Endothelial cell of umbilical vein (primary cell): ENCODE data around the gene SEMA6A. TPM values are rescaled to one million over a fixed set of nuclear protein-coding genes. Genes with fewer than 3 reads are reported as not detected.

Experiments used
- BruUV-seq: library from RNA; stranded (reverse); fragments of 400-500 nt; replicated peaks from 2 replicates; lab custom pipeline; 2021; lab: Mats Ljungman, UMichigan
- CTCF ChIA-PET: fragments of 300-600, 350-600 bp; sonication (Branson Sonifier 250); formaldehyde crosslinking; loops from one replicate; lab custom pipeline; 2021; ENCODE audit warnings: antibody characterized with exemption, inconsistent platforms; lab: Charles Lee
- POLR2A ChIA-PET: fragments of 300-600, 350-600 bp; sonication (Branson Sonifier 250); formaldehyde crosslinking; loops from one replicate; lab custom pipeline; 2021; ENCODE audit warnings: antibody characterized with exemption, inconsistent platforms; lab: Charles Lee
- DNase-seq: peaks from one replicate; pipeline ENCODE4 v3.0.0-alpha.2; 2011; ENCODE audit warnings: low read depth, low spot score
- FAIRE-seq: peaks from 2 replicates; lab custom pipeline; 2011; peaks lifted over from hg19 to GRCh38; lab: Jason Lieb, UNC
- H2AFZ ChIP-seq: 2 replicates; pipeline ENCODE4 v1.6.0; 2012; ENCODE audit warnings: low read depth, low read length, control low read depth, inconsistent platforms
- H3K27ac ChIP-seq: 2 replicates; pipeline ENCODE4 v1.5.1; 2011; ENCODE audit warnings: low read depth, mild to moderate bottlenecking, control low read depth, low read length, moderate library complexity; ENCODE audit not compliant: insufficient read depth
- H3K27me3 ChIP-seq, 2 experiments: 2 replicates each; pipeline versions ENCODE4 v1.6.0 to v1.6.1; 2011; ENCODE audit warnings: low read length in 2 of 2, mixed read lengths in 1 of 2; ENCODE audit not compliant: control insufficient read depth in 2 of 2, insufficient read depth in 2 of 2
- H3K36me3 ChIP-seq, 2 experiments: 2 replicates in 1 of 2; 3 replicates in 1 of 2; pipeline ENCODE4 v1.5.1; 2011; ENCODE audit warnings: low read length in 2 of 2, mild to moderate bottlenecking in 1 of 2, moderate library complexity in 1 of 2; ENCODE audit not compliant: control insufficient read depth in 2 of 2, insufficient read depth in 2 of 2; ENCODE audit errors: extremely low read depth in 1 of 2
- H3K4me1 ChIP-seq: 3 replicates; pipeline ENCODE4 v1.5.1; 2011; ENCODE audit warnings: mild to moderate bottlenecking, low read length; ENCODE audit not compliant: control insufficient read depth, insufficient read depth; ENCODE audit errors: extremely low read depth
- H3K4me2 ChIP-seq: 2 replicates; pipeline ENCODE4 v1.6.1; 2011; ENCODE audit warnings: low read length, control low read depth, mixed read lengths; ENCODE audit not compliant: insufficient read depth
- H3K4me3 ChIP-seq, 3 experiments: fragments of 200-600 bp in 1 of 3; sonication (generic), shearing (Covaris generic) in 1 of 3; replicated peaks in 1 of 3; 2 replicates each; pipeline ENCODE4 v1.5.1; 2011 to 2016; ENCODE audit warnings: control low read depth in 3 of 3, low read length in 3 of 3, mild to moderate bottlenecking in 2 of 3, inconsistent platforms in 1 of 3, low read depth in 1 of 3, moderate library complexity in 1 of 3; ENCODE audit not compliant: insufficient read depth in 1 of 3
- H3K79me2 ChIP-seq: 2 replicates; pipeline ENCODE4 v1.6.0; 2012; ENCODE audit warnings: low read length, inconsistent platforms; ENCODE audit not compliant: control insufficient read depth, insufficient read depth
- H3K9ac ChIP-seq: replicated peaks from 2 replicates; pipeline ENCODE3; 2011; ENCODE audit warnings: low read length, control low read depth; ENCODE audit not compliant: insufficient read depth; ENCODE audit errors: extremely low read depth
- H3K9me1 ChIP-seq: replicated peaks from 3 replicates; pipeline ENCODE4 v1.6.0; 2011; ENCODE audit warnings: mild to moderate bottlenecking, low read length; ENCODE audit not compliant: control insufficient read depth, insufficient read depth; ENCODE audit errors: extremely low read depth
- H3K9me3 ChIP-seq: replicated peaks from 2 replicates; pipeline ENCODE4 v1.5.1; 2012; ENCODE audit warnings: low read length, inconsistent platforms; ENCODE audit not compliant: control insufficient read depth, insufficient read depth
- H4K20me1 ChIP-seq: replicated peaks from 2 replicates; pipeline ENCODE3; 2011; ENCODE audit warnings: mild to moderate bottlenecking, low read length; ENCODE audit not compliant: control insufficient read depth, insufficient read depth; ENCODE audit errors: extremely low read depth
- EZH2 ChIP-seq: IDR thresholded peaks from 2 replicates; pipeline ENCODE4 v1.6.1; 2012; ENCODE audit warnings: borderline replicate concordance, low read depth, mild to moderate bottlenecking, moderate library complexity, low read length, inconsistent platforms; ENCODE audit not compliant: severe bottlenecking
- GATA2 ChIP-seq: IDR thresholded peaks from 2 replicates; pipeline ENCODE4 v1.7.0; 2011; ENCODE audit warnings: low read depth, mild to moderate bottlenecking, moderate library complexity, mixed read lengths, low read length; ENCODE audit not compliant: insufficient read length, insufficient read depth
- JUN ChIP-seq: IDR thresholded peaks from 2 replicates; pipeline ENCODE4 v1.6.1; 2011; ENCODE audit warnings: borderline replicate concordance, low read depth; ENCODE audit not compliant: insufficient read length, insufficient read depth
- POLR2A ChIP-seq: IDR thresholded peaks from 2 replicates; pipeline ENCODE4 v1.6.1; 2012; ENCODE audit warnings: low read depth, mild to moderate bottlenecking, control low read depth, low read length
- POLR2AphosphoS5 ChIP-seq: IDR thresholded peaks from 2 replicates; pipeline ENCODE4 v1.6.1; 2012; ENCODE audit warnings: low read depth, mild to moderate bottlenecking, control low read depth, low read length, moderate library complexity; ENCODE audit not compliant: insufficient read depth
- dilution Hi-C: fragments of 300-500 bp; cut with MboI; formaldehyde crosslinking; loops from one replicate; pipeline ENCODE4 v1.15.0; 2019; ENCODE audit warnings: low sequenced_read_pairs; ENCODE audit not compliant: extremely low pct_ligation_motif_present
- intact Hi-C: fragments of 100-400 bp; cut with micrococcal nuclease; formaldehyde crosslinking; loops from one replicate; pipeline ENCODE4 v1.10.0; 2022
- polyA plus RNA-seq, 4 experiments: library from polyadenylated mRNA; depleted of rRNA in 3 of 4; stranded (reverse) in 3 of 4; unstranded in 1 of 4; fragments of >200 nt; gene quantifications; 2 replicates each; pipeline versions ENCODE4 v1.2.1 to v1.2.3, GENCODE V29; 2011 to 2012; ENCODE audit warnings: missing spikeins in 1 of 4
- total RNA-seq: library from RNA; stranded (reverse); gene quantifications from 2 replicates; pipeline ENCODE4 v1.2.3, GENCODE V29; 2021
- TF ChIP-seq, protein P1 (sequence below), 2 donors: IDR thresholded peaks; 1 replicate in 1 of 2; 2 replicates in 1 of 2; pipeline ENCODE4 v1.5.1; 2011; ENCODE audit warnings: low read length in 2 of 2, mild to moderate bottlenecking in 2 of 2, moderate library complexity in 2 of 2, control low read depth in 1 of 2, inconsistent platforms in 1 of 2, low read depth in 1 of 2; ENCODE audit not compliant: insufficient read depth in 1 of 2; ENCODE audit errors: extremely low read depth in 1 of 2
- TF ChIP-seq, protein P2 (sequence below): IDR thresholded peaks from 2 replicates; pipeline ENCODE4 v1.6.1; 2011; ENCODE audit not compliant: insufficient read depth, insufficient read length

Gene SEMA6A
- total and polyA plus RNA-seq, 2 donors (not counting 3 experiments of a cell fraction or from before 2014, with no cell fraction given): 0.43 to 1.5 TPM

DNA sequence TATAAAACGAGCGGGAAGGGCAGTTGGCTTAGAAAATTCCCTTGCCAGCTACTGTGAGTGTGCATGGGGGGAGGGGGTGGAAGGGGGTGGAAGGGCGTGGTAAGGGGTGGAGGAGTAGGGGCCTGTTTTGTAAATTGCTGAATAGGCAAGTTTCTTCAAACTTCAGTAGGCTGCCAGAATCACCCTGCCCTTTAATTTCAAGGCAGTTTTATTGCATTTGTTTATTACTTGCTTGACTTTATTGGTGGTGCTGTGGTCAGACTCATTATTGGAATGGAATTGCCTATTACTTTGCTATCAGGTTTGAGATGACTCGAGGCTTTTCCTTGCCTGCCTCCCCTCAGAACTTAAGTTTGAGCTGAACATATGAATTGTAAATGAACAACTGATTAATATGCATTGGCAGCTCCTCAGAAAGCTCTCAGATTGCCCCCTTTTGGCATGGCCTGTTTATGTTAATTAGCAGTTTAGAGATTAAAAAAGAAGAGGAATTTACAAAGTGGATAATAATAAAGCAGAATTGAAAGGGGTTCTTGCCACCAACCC, 76.0 kb downstream of the SEMA6A start:
- FAIRE-seq (no peak), DNase-seq (no peak)
- intact Hi-C loops (no loop called here), dilution Hi-C loops (no loop called here)
- Histone ChIP-seq H3K36me3 (no peaks in the 10 kb centered on the region), H3K9me1 (no peaks in the 10 kb centered on the region), H3K9ac (no peak overlapping the region), H2AFZ (no peak overlapping the region), H3K4me2 (no peak overlapping the region), H4K20me1 (no peaks in the 10 kb centered on the region), H3K9me3 (no peaks in the 10 kb centered on the region), H3K27ac (no peak overlapping the region), H3K4me3 (no peak overlapping the region), H3K4me1 (no peaks in the 10 kb centered on the region), H3K79me2 (no peaks in the 10 kb centered on the region), H3K27me3 (no peaks in the 10 kb centered on the region)
- ChIA-PET CTCF (interaction anchor here (1.2 to 1.8 kb wide), 2 partner anchors 19 to 24 kb away, joined by 3 to 4 read pairs; no protein-coding TSS in a partner anchor), POLR2A (no interaction called here)
- TF ChIP-seq POLR2AphosphoS5 (no peak), EZH2 (no peak), GATA2 (no peak), POLR2A (no peak), JUN (no peak)
- TF ChIP-seq, protein P1, sequence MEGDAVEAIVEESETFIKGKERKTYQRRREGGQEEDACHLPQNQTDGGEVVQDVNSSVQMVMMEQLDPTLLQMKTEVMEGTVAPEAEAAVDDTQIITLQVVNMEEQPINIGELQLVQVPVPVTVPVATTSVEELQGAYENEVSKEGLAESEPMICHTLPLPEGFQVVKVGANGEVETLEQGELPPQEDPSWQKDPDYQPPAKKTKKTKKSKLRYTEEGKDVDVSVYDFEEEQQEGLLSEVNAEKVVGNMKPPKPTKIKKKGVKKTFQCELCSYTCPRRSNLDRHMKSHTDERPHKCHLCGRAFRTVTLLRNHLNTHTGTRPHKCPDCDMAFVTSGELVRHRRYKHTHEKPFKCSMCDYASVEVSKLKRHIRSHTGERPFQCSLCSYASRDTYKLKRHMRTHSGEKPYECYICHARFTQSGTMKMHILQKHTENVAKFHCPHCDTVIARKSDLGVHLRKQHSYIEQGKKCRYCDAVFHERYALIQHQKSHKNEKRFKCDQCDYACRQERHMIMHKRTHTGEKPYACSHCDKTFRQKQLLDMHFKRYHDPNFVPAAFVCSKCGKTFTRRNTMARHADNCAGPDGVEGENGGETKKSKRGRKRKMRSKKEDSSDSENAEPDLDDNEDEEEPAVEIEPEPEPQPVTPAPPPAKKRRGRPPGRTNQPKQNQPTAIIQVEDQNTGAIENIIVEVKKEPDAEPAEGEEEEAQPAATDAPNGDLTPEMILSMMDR (IDR thresholded peaks at IDR 0.05; ENCODE audit: extremely low read depth in 1 of 2, insufficient read depth in 1 of 2, low read depth in 1 of 2, low read length in 2 of 2): no peak
- TF ChIP-seq, protein P2, sequence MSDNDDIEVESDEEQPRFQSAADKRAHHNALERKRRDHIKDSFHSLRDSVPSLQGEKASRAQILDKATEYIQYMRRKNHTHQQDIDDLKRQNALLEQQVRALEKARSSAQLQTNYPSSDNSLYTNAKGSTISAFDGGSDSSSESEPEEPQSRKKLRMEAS: no peak
- BruUV-seq: no TSS peak
